ENCODE data around the gene TJP1. TPM values are rescaled to one million over a fixed set of nuclear protein-coding genes. Genes with fewer than 3 reads are reported as not detected.

The TJP1 gene
- total RNA-seq, 3 donors from 2014 or later (not counting 1 experiment from before 2014, with no cell fraction given): not detected

DNA sequence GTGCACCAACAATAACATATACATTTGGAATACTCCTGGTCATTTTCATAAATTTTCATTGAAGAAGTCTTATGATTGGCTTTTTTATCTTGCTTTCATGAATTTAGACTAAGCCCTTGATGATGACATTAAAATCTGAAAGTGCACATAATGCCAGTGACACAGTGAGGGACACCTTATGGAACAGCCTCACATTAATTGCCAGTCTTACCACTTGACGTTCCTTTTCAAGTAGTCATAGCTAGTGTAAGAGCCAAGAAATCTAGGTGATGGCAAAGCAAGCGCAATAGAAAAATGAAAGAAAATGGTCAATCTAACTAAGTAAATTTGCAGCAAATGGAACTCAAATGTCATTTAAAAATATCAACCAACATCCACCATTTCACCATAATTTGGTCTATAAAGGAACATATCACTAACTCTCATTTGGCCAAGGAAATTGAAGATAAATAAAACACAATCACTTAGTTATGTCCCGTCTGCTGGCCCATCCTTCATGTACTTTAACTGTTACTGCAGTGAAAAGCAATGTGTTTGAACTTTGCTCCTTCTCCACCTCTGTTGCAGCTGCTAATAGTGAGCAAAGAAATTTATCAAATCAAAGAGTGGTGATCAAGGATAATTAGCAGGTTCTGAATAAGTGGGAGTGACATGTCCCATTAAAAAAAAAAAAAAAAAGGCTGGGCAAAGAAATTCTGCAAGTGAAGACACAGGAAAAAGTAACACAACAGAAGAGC is 110.0 kb downstream of the TJP1 start:
- ATAC-seq (no peak), DNase-seq (no peak)
- no peaks in the 10 kb centered on the region for H3K27me3 ChIP-seq (ENCODE audit: control insufficient read depth, insufficient read depth, low read length)
- no peak overlapping the region for H3K4me3 ChIP-seq (ENCODE audit: low read length)
- H3K9me3 Mint-ChIP-seq: no peaks in the 10 kb centered on the region
- intact Hi-C loops (cut with micrococcal nuclease): no loop called here
- no peaks in the 10 kb centered on the region for H3K36me3 Mint-ChIP-seq
- 88% methylated on average over 3 of the region's 3 CpGs for WGBS (ENCODE audit: insufficient coverage)
- no peaks in the 10 kb centered on the region for H3K9me3 ChIP-seq (ENCODE audit: control insufficient read depth, insufficient read depth, low read length)
- no peaks in the 10 kb centered on the region for H3K27me3 Mint-ChIP-seq (ENCODE audit: low read depth in 2 of 2)
- TF ChIP-seq, protein P1, sequence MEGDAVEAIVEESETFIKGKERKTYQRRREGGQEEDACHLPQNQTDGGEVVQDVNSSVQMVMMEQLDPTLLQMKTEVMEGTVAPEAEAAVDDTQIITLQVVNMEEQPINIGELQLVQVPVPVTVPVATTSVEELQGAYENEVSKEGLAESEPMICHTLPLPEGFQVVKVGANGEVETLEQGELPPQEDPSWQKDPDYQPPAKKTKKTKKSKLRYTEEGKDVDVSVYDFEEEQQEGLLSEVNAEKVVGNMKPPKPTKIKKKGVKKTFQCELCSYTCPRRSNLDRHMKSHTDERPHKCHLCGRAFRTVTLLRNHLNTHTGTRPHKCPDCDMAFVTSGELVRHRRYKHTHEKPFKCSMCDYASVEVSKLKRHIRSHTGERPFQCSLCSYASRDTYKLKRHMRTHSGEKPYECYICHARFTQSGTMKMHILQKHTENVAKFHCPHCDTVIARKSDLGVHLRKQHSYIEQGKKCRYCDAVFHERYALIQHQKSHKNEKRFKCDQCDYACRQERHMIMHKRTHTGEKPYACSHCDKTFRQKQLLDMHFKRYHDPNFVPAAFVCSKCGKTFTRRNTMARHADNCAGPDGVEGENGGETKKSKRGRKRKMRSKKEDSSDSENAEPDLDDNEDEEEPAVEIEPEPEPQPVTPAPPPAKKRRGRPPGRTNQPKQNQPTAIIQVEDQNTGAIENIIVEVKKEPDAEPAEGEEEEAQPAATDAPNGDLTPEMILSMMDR (IDR thresholded peaks at IDR 0.05): no peak
- no peaks in the 10 kb centered on the region for H3K4me1 Mint-ChIP-seq
- no peaks in the 10 kb centered on the region for H3K4me1 ChIP-seq (ENCODE audit: control insufficient read depth, insufficient read depth, low read length)
- no peak overlapping the region for H3K27ac Mint-ChIP-seq
- no peak overlapping the region for H3K4me3 Mint-ChIP-seq
- H3K27ac ChIP-seq (ENCODE audit: low read length): no peak overlapping the region
- no peaks in the 10 kb centered on the region for H3K36me3 ChIP-seq (ENCODE audit: control insufficient read depth, insufficient read depth, low read length)

DNA sequence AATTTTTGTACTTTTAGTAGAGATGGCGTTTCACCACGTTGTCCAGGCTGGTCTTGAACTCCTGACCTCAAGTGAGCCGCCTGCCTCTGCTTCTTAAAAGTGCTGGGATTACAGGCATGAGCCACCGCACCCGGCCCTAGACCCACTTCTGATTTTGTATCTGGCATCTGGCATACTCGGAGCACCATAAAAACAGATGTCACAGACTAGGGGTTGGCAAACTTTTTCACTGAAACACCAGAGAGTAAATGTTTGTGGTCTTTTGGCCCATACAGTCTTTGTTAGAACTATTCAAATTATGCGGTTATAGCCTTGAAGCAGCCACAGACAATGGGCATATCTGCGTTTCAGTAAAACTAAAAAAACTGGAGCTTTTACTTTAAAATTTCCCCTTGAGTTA is 110.7 kb downstream of the TJP1 start:
- TF ChIP-seq, protein P1 (IDR thresholded peaks at IDR 0.05): no peak
- no peak overlapping the region for H3K27ac Mint-ChIP-seq
- Histone ChIP-seq H3K4me3 (ENCODE audit: low read length) (no peak overlapping the region), H3K27me3 (ENCODE audit: control insufficient read depth, insufficient read depth, low read length) (no peaks in the 10 kb centered on the region), H3K27ac (ENCODE audit: low read length) (no peak overlapping the region), H3K36me3 (ENCODE audit: control insufficient read depth, insufficient read depth, low read length) (no peaks in the 10 kb centered on the region), H3K4me1 (ENCODE audit: control insufficient read depth, insufficient read depth, low read length) (no peaks in the 10 kb centered on the region), H3K9me3 (ENCODE audit: control insufficient read depth, insufficient read depth, low read length) (no peaks in the 10 kb centered on the region)
- intact Hi-C loops (cut with micrococcal nuclease): no loop called here
- H3K27me3 Mint-ChIP-seq (ENCODE audit: low read depth in 2 of 2): no peaks in the 10 kb centered on the region
- H3K4me1 Mint-ChIP-seq: no peaks in the 10 kb centered on the region
- ATAC-seq: no peak
- no peak overlapping the region for H3K4me3 Mint-ChIP-seq
- no peaks in the 10 kb centered on the region for H3K9me3 Mint-ChIP-seq
- DNase-seq: no peak
- H3K36me3 Mint-ChIP-seq: no peaks in the 10 kb centered on the region
- 79% methylated on average over 8 of the region's 8 CpGs for WGBS (ENCODE audit: insufficient coverage)

DNA sequence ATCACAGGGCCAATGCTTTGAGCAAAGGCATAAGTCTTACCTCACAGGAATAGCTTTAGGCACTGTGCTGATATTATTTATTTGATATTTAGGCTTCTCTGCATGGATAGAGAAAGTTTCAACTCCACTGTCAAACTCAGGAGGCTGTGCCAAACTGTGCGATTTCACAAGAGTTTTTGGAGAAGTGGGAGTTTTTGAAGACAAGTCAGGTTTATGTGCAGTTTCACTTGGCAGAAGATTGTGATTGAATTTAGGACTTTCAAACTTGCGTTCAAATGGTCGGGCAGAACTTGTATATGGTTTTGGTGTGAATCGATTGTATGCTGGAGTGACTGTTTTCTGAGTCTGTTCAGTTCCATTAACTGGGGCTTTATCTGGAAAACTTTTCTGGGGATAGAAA is 113.7 kb downstream of the TJP1 start:
- H3K4me3 Mint-ChIP-seq: no peak overlapping the region
- Histone ChIP-seq H3K4me1 (ENCODE audit: control insufficient read depth, insufficient read depth, low read length) (no peaks in the 10 kb centered on the region), H3K27ac (ENCODE audit: low read length) (no peak overlapping the region), H3K27me3 (ENCODE audit: control insufficient read depth, insufficient read depth, low read length) (no peaks in the 10 kb centered on the region), H3K36me3 (ENCODE audit: control insufficient read depth, insufficient read depth, low read length) (no peaks in the 10 kb centered on the region), H3K9me3 (ENCODE audit: control insufficient read depth, insufficient read depth, low read length) (no peaks in the 10 kb centered on the region), H3K4me3 (ENCODE audit: low read length) (no peak overlapping the region)
- TF ChIP-seq, protein P1 (IDR thresholded peaks at IDR 0.05): no peak
- ATAC-seq: no peak
- no peaks in the 10 kb centered on the region for H3K27me3 Mint-ChIP-seq (ENCODE audit: low read depth in 2 of 2)
- H3K4me1 Mint-ChIP-seq: no peaks in the 10 kb centered on the region
- H3K36me3 Mint-ChIP-seq: no peaks in the 10 kb centered on the region
- no peak for DNase-seq
- no peak overlapping the region for H3K27ac Mint-ChIP-seq
- 91% methylated on average over 4 of the region's 4 CpGs for WGBS (ENCODE audit: insufficient coverage)
- intact Hi-C loops (cut with micrococcal nuclease): no loop called here
- no peaks in the 10 kb centered on the region for H3K9me3 Mint-ChIP-seq

All from natural killer cell (primary cell).